H1 (cell line): Measurements from ENCODE around the gene GLUL. TPM values are rescaled to one million over a fixed set of nuclear protein-coding genes. Genes with fewer than 3 reads are reported as not detected.

Source experiments
- CTCF ChIA-PET: fragments of 300-600 bp; sonication (Branson Sonifier 250); formaldehyde crosslinking; loops from one replicate; lab custom pipeline; 2021; ENCODE audit not compliant: partially characterized antibody; lab: Charles Lee
- POLR2A ChIA-PET: fragments of 300-600 bp; sonication (Branson Sonifier 250); formaldehyde crosslinking; loops from one replicate; lab custom pipeline; 2021; ENCODE audit warnings: inconsistent platforms; ENCODE audit not compliant: partially characterized antibody; lab: Charles Lee
- DNase-seq, 2 experiments: peaks; one replicate each; pipeline versions ENCODE4 v3.0.0 to v3.0.0-alpha.2; 2010 to 2022; ENCODE audit warnings: low spot score in 2 of 2, low read depth in 1 of 2, mixed read lengths in 1 of 2
- FAIRE-seq: peaks from 2 replicates; lab custom pipeline; 2011; peaks lifted over from hg19 to GRCh38; lab: Jason Lieb, UNC
- H2AFZ ChIP-seq: 2 replicates; pipeline ENCODE4 v1.8.1; 2012; ENCODE audit warnings: low read length, inconsistent platforms
- H2AK5ac ChIP-seq: 2 replicates; pipeline ENCODE4 v1.6.1; 2013; ENCODE audit warnings: low read depth, low read length
- H2BK120ac ChIP-seq: replicated peaks from 2 replicates; pipeline ENCODE3; 2013; ENCODE audit warnings: low read depth, low read length, inconsistent platforms
- H2BK12ac ChIP-seq: 2 replicates; pipeline ENCODE4 v1.6.1; 2013; ENCODE audit warnings: low read depth, low read length
- H2BK15ac ChIP-seq: 2 replicates; pipeline ENCODE4 v1.6.1; 2013; ENCODE audit warnings: low read length
- H2BK20ac ChIP-seq: 2 replicates; pipeline ENCODE4 v1.6.1; 2013; ENCODE audit warnings: low read length
- H2BK5ac ChIP-seq: 2 replicates; pipeline ENCODE4 v1.6.1; 2013; ENCODE audit warnings: low read depth, low read length
- H3K14ac ChIP-seq: 2 replicates; pipeline ENCODE4 v1.6.1; 2013; ENCODE audit warnings: inconsistent platforms; ENCODE audit not compliant: insufficient read length
- H3K18ac ChIP-seq: 2 replicates; pipeline ENCODE4 v1.6.1; 2013; ENCODE audit warnings: low read length; ENCODE audit errors: extremely low read depth
- H3K23ac ChIP-seq: 2 replicates; pipeline ENCODE4 v1.6.1; 2013; ENCODE audit warnings: inconsistent platforms; ENCODE audit not compliant: insufficient read length
- H3K23me2 ChIP-seq: 2 replicates; pipeline ENCODE4 v1.6.1; 2013; ENCODE audit warnings: low read depth, low read length
- H3K27ac ChIP-seq: 2 replicates; pipeline ENCODE4 v1.6.1; 2011; ENCODE audit warnings: low read depth, low read length, inconsistent platforms
- H3K27me3 ChIP-seq, 4 experiments: replicated peaks in 1 of 4; 1 replicate in 1 of 4; 2 replicates in 3 of 4; pipeline versions ENCODE4 v1.6.1 to v1.8.1; 2011 to 2013; ENCODE audit warnings: low read length in 3 of 4, mild to moderate bottlenecking in 3 of 4, inconsistent platforms in 2 of 4, mixed read lengths in 2 of 4, moderate library complexity in 1 of 4; ENCODE audit not compliant: control insufficient read depth in 3 of 4, insufficient read depth in 3 of 4; ENCODE audit errors: extremely low read depth in 1 of 4
- H3K36me3 ChIP-seq, 4 experiments: 2 replicates each; pipeline versions ENCODE4 v1.6.1 to v1.8.1; 2011 to 2013; ENCODE audit warnings: mild to moderate bottlenecking in 4 of 4, low read length in 3 of 4, moderate library complexity in 2 of 4, control low read depth in 1 of 4, inconsistent platforms in 1 of 4; ENCODE audit not compliant: insufficient read depth in 4 of 4, control insufficient read depth in 2 of 4
- H3K4ac ChIP-seq: replicated peaks from 2 replicates; pipeline ENCODE3; 2013; ENCODE audit warnings: low read length, low read depth, mixed read lengths, inconsistent platforms; ENCODE audit not compliant: insufficient read length
- H3K4me1 ChIP-seq, 4 experiments: replicated peaks in 1 of 4; 1 replicate in 1 of 4; 2 replicates in 3 of 4; pipeline versions ENCODE4 v1.6.1 to v1.8.1; 2011 to 2013; ENCODE audit warnings: low read length in 3 of 4, inconsistent platforms in 2 of 4, mixed read lengths in 1 of 4; ENCODE audit not compliant: insufficient read depth in 4 of 4, control insufficient read depth in 3 of 4
- H3K4me2 ChIP-seq, 2 experiments: 2 replicates each; pipeline versions ENCODE4 v1.6.1 to v1.8.1; 2011 to 2013; ENCODE audit warnings: low read depth in 2 of 2, low read length in 2 of 2, control low read depth in 1 of 2, inconsistent platforms in 1 of 2, mild to moderate bottlenecking in 1 of 2; ENCODE audit not compliant: insufficient read depth in 1 of 2
- H3K4me3 ChIP-seq, 4 experiments: fragments of 200-600, 300-600 bp in 1 of 4; sonication (generic), shearing (Covaris generic), sonication (Bioruptor Twin) in 1 of 4; 2 replicates each; pipeline versions ENCODE4 v1.5.1 to v1.8.1; 2011 to 2016; ENCODE audit warnings: low read length in 4 of 4, low read depth in 3 of 4, control low read depth in 2 of 4, inconsistent platforms in 2 of 4, mild to moderate bottlenecking in 2 of 4, mixed read lengths in 1 of 4, moderate library complexity in 1 of 4; ENCODE audit not compliant: insufficient read depth in 2 of 4; ENCODE audit errors: extremely low read depth in 1 of 4
- H3K56ac ChIP-seq: replicated peaks from 2 replicates; pipeline ENCODE3; 2013; ENCODE audit warnings: low read depth, mild to moderate bottlenecking, mixed read lengths, low read length, inconsistent platforms; ENCODE audit not compliant: insufficient read length
- H3K79me1 ChIP-seq: 2 replicates; pipeline ENCODE4 v1.6.1; 2013; ENCODE audit warnings: low read depth, low read length, control low read depth
- H3K79me2 ChIP-seq, 2 experiments: 2 replicates each; pipeline versions ENCODE4 v1.6.1 to v1.8.1; 2012 to 2013; ENCODE audit warnings: low read length in 2 of 2, mild to moderate bottlenecking in 2 of 2, inconsistent platforms in 1 of 2; ENCODE audit not compliant: insufficient read depth in 2 of 2, control insufficient read depth in 1 of 2
- H3K9ac ChIP-seq, 4 experiments: replicated peaks in 1 of 4; 1 replicate in 1 of 4; 2 replicates in 3 of 4; pipeline versions ENCODE4 v1.6.1 to v1.8.1; 2011 to 2013; ENCODE audit warnings: low read depth in 3 of 4, low read length in 3 of 4, control low read depth in 2 of 4, mild to moderate bottlenecking in 2 of 4, moderate library complexity in 2 of 4, inconsistent platforms in 1 of 4; ENCODE audit errors: extremely low read depth in 1 of 4
- H3K9me3 ChIP-seq, 2 experiments: 2 replicates each; pipeline versions ENCODE4 v1.6.1 to v1.8.1; 2012 to 2013; ENCODE audit warnings: mild to moderate bottlenecking in 2 of 2, moderate library complexity in 2 of 2, control low read depth in 1 of 2, inconsistent platforms in 1 of 2, low read depth in 1 of 2, low read length in 1 of 2, mixed read lengths in 1 of 2; ENCODE audit not compliant: insufficient read depth in 2 of 2
- H4K20me1 ChIP-seq, 2 experiments: replicated peaks in 1 of 2; 2 replicates each; pipeline versions ENCODE3 to v1.8.1; 2011 to 2013; ENCODE audit warnings: inconsistent platforms in 2 of 2, low read length in 2 of 2, mild to moderate bottlenecking in 1 of 2; ENCODE audit not compliant: insufficient read depth in 2 of 2, control insufficient read depth in 1 of 2
- H4K5ac ChIP-seq: 2 replicates; pipeline ENCODE4 v1.6.1; 2013; ENCODE audit warnings: low read length, low read depth, mixed read lengths, inconsistent platforms; ENCODE audit not compliant: insufficient read length
- H4K8ac ChIP-seq: 2 replicates; pipeline ENCODE4 v1.8.0; 2013; ENCODE audit warnings: mild to moderate bottlenecking, moderate library complexity, low read length, inconsistent platforms; ENCODE audit not compliant: insufficient read depth; ENCODE audit errors: extremely low read depth
- H4K91ac ChIP-seq: replicated peaks from 2 replicates; pipeline ENCODE3; 2013; ENCODE audit warnings: low read length, mixed read lengths, inconsistent platforms; ENCODE audit not compliant: insufficient read length
- WGBS, 2 experiments: shearing (Covaris generic) in 1 of 2; methylation state at CpG; one replicate each; pipeline versions ENCODE4 v1.1.6 to v1.1.7; 2013 to 2015; ENCODE audit warnings: low lambda C conversion rate in 2 of 2, mixed read lengths in 2 of 2, inconsistent platforms in 1 of 2, low coverage in 1 of 2, missing lambda C conversion rate in 1 of 2; ENCODE audit not compliant: insufficient replicate concordance in 2 of 2, insufficient coverage in 1 of 2, insufficient read length in 1 of 2; ENCODE audit errors: extremely low coverage in 1 of 2, missing lambda C conversion rate in 1 of 2; 5-methylcytosine and 5-hydroxymethylcytosine counted together
- polyA plus RNA-seq, 7 experiments: library from polyadenylated mRNA; depleted of rRNA in 3 of 7; stranded (reverse) in 5 of 7; unstranded in 2 of 7; fragments of >200 nt in 5 of 7; fragments of 200-250 nt in 2 of 7; gene quantifications; 1 replicate in 5 of 7; 2 replicates in 1 of 7; 4 replicates in 1 of 7; pipeline versions ENCODE4 v1.2.1 to v1.2.3, GENCODE V29; 2011 to 2013; ENCODE audit warnings: missing spikeins in 2 of 7, mixed read lengths in 2 of 7
- total RNA-seq: library from RNA; stranded (reverse); fragmentation: NEBNext Ultra II Directional; extraction: Animal tissue kit (Norgen Biotek cat#: 25700); gene quantifications from 2 replicates; pipeline ENCODE4 v1.2.1, GENCODE V29; 2021

GLUL gene
- total and polyA plus RNA-seq, 2 of the 8 experiments (the other 6 are each of a cell fraction or from before 2014, with no cell fraction given): 261 to 453 TPM

- no peak overlapping the region for H2BK120ac ChIP-seq
- H4K91ac ChIP-seq: no peak overlapping the region
- no peak overlapping the region for H3K23ac ChIP-seq
- H2AFZ ChIP-seq: no peak overlapping the region
- FAIRE-seq (no peak), DNase-seq (no peak)
- no peak overlapping the region for H2BK5ac ChIP-seq
- no peak overlapping the region for H3K9ac ChIP-seq
- no peak overlapping the region for H3K56ac ChIP-seq
- no peak overlapping the region for H2AK5ac ChIP-seq
- H3K79me1 ChIP-seq: peaks cover 10% of the 10 kb centered on the region
- H3K27ac ChIP-seq: no peak overlapping the region
- peaks cover 39 to 51% of the 10 kb centered on the region in 2 experiments for H4K20me1 ChIP-seq
- H3K4ac ChIP-seq: no peak overlapping the region
- ChIA-PET CTCF (interaction anchor here (1.0 to 1.7 kb wide), 4 partner anchors 9 to 27 kb away, joined by 3 to 5 read pairs (median 4); no protein-coding TSS in a partner anchor), POLR2A (interaction anchor here (0.6 to 1.7 kb wide), 8 partner anchors 12 to 302 kb away, joined by 3 to 5 read pairs (median 3); no protein-coding TSS in a partner anchor)
- no peak overlapping the region for H4K5ac ChIP-seq
- H3K14ac ChIP-seq: no peak overlapping the region
- H3K4me2 ChIP-seq: no peak overlapping the region; a peak in 1 of 4 replicates
- peaks cover 0 to 5% (median 3%) of the 10 kb centered on the region in 4 experiments; a peak in 2 of 7 replicates for H3K4me1 ChIP-seq
- H3K4me3 ChIP-seq: no peak overlapping the region
- 98% methylated on average over 5 of the region's 5 CpGs; no CpG with 5 or more reads in 1 of the 2 experiments for WGBS, 2 experiments
- H2BK20ac ChIP-seq: no peak overlapping the region
- H2BK15ac ChIP-seq: no peak overlapping the region
- peaks cover 33 to 59% of the 10 kb centered on the region in 2 experiments for H3K79me2 ChIP-seq
- H3K9me3 ChIP-seq: no peaks in the 10 kb centered on the region
- no peaks in the 10 kb centered on the region for H3K27me3 ChIP-seq
- peaks cover 8% of the 10 kb centered on the region for H3K23me2 ChIP-seq
- H3K36me3 ChIP-seq: peaks cover 46 to 86% (median 64%) of the 10 kb centered on the region in 4 experiments
- no peak overlapping the region for H3K18ac ChIP-seq
- H2BK12ac ChIP-seq: no peak overlapping the region
- no peak overlapping the region for H4K8ac ChIP-seq
These were observed 4.6 kb downstream of the GLUL start for GRCh38 chr1:182386980-182387379.
